ENCODE data around the gene TRMT61A. TPM values are rescaled to one million over a fixed set of nuclear protein-coding genes. Genes with fewer than 3 reads are reported as not detected.

TRMT61A gene
- total and polyA plus RNA-seq, 9 of the 15 experiments (the other 6 are each of a cell fraction or from before 2014, with no cell fraction given), result 0.10 to 24.8 (median 5.1) TPM

- TF ChIP-seq, protein P1, sequence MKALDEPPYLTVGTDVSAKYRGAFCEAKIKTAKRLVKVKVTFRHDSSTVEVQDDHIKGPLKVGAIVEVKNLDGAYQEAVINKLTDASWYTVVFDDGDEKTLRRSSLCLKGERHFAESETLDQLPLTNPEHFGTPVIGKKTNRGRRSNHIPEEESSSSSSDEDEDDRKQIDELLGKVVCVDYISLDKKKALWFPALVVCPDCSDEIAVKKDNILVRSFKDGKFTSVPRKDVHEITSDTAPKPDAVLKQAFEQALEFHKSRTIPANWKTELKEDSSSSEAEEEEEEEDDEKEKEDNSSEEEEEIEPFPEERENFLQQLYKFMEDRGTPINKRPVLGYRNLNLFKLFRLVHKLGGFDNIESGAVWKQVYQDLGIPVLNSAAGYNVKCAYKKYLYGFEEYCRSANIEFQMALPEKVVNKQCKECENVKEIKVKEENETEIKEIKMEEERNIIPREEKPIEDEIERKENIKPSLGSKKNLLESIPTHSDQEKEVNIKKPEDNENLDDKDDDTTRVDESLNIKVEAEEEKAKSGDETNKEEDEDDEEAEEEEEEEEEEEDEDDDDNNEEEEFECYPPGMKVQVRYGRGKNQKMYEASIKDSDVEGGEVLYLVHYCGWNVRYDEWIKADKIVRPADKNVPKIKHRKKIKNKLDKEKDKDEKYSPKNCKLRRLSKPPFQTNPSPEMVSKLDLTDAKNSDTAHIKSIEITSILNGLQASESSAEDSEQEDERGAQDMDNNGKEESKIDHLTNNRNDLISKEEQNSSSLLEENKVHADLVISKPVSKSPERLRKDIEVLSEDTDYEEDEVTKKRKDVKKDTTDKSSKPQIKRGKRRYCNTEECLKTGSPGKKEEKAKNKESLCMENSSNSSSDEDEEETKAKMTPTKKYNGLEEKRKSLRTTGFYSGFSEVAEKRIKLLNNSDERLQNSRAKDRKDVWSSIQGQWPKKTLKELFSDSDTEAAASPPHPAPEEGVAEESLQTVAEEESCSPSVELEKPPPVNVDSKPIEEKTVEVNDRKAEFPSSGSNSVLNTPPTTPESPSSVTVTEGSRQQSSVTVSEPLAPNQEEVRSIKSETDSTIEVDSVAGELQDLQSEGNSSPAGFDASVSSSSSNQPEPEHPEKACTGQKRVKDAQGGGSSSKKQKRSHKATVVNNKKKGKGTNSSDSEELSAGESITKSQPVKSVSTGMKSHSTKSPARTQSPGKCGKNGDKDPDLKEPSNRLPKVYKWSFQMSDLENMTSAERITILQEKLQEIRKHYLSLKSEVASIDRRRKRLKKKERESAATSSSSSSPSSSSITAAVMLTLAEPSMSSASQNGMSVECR (CRISPR knock-in tag; IDR thresholded peaks at IDR 0.05), result peak; percentile 96
- no peak for TF ChIP-seq KDM5B (IDR thresholded peaks at IDR 0.05; ENCODE audit: insufficient replicate concordance, low read depth, low read length)
- no peak for TF ChIP-seq NEUROD1 (IDR thresholded peaks at IDR 0.05; ENCODE audit: borderline replicate concordance, low read depth, low read length, partially characterized antibody)
- TF ChIP-seq ZNF696 (CRISPR knock-in tag; conservative IDR thresholded peaks at IDR 0.05), result no peak
- TF ChIP-seq ZNF143 (CRISPR knock-in tag; IDR thresholded peaks at IDR 0.05), result peak; percentile 64
- TF ChIP-seq NFE2L1 (tag; IDR thresholded peaks at IDR 0.05; ENCODE audit: borderline replicate concordance, low read depth), result no peak
- TF ChIP-seq, protein P2, sequence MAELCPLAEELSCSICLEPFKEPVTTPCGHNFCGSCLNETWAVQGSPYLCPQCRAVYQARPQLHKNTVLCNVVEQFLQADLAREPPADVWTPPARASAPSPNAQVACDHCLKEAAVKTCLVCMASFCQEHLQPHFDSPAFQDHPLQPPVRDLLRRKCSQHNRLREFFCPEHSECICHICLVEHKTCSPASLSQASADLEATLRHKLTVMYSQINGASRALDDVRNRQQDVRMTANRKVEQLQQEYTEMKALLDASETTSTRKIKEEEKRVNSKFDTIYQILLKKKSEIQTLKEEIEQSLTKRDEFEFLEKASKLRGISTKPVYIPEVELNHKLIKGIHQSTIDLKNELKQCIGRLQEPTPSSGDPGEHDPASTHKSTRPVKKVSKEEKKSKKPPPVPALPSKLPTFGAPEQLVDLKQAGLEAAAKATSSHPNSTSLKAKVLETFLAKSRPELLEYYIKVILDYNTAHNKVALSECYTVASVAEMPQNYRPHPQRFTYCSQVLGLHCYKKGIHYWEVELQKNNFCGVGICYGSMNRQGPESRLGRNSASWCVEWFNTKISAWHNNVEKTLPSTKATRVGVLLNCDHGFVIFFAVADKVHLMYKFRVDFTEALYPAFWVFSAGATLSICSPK (IDR thresholded peaks at IDR 0.05; ENCODE audit: borderline replicate concordance), result no peak
- TF ChIP-seq, protein P3, sequence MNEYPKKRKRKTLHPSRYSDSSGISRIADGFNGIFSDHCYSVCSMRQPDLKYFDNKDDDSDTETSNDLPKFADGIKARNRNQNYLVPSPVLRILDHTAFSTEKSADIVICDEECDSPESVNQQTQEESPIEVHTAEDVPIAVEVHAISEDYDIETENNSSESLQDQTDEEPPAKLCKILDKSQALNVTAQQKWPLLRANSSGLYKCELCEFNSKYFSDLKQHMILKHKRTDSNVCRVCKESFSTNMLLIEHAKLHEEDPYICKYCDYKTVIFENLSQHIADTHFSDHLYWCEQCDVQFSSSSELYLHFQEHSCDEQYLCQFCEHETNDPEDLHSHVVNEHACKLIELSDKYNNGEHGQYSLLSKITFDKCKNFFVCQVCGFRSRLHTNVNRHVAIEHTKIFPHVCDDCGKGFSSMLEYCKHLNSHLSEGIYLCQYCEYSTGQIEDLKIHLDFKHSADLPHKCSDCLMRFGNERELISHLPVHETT (CRISPR knock-in tag; conservative IDR thresholded peaks at IDR 0.05 in 1 of 2, IDR thresholded peaks at IDR 0.05 in 1 of 2), result peak in 1 of 2 experiments; percentile 45; a peak in 1 of 4 replicates
- no peak for TF ChIP-seq ZNF12 (CRISPR knock-in tag; IDR thresholded peaks at IDR 0.05)
- no peak for TF ChIP-seq BRCA1 (IDR thresholded peaks at IDR 0.05)
- no peak for TF ChIP-seq BRCA1 (CRISPR knock-in tag; IDR thresholded peaks at IDR 0.05)
- TF ChIP-seq FOXO4 (CRISPR knock-in tag; IDR thresholded peaks at IDR 0.05), result no peak
- peak; percentile 54 for TF ChIP-seq ZFX (CRISPR knock-in tag; IDR thresholded peaks at IDR 0.05)
- TF ChIP-seq BHLHE40 (IDR thresholded peaks at IDR 0.05; ENCODE audit: low read length), result peak; percentile 88
- no peak for TF ChIP-seq ZNF316 (IDR thresholded peaks at IDR 0.05)
- TF ChIP-seq HCFC1 (IDR thresholded peaks at IDR 0.05; ENCODE audit: low read depth, low read length), result peak; percentile 58
- TF ChIP-seq MYBL2 (IDR thresholded peaks at IDR 0.05; ENCODE audit: low read depth), result no peak
- TF ChIP-seq MYBL2 (CRISPR knock-in tag; IDR thresholded peaks at IDR 0.05; ENCODE audit: borderline replicate concordance), result no peak
- TF ChIP-seq CAMTA2 (CRISPR knock-in tag; conservative IDR thresholded peaks at IDR 0.05), result no peak
Measured at GRCh38 chr14:103528587-103529382, at the start of gene TRMT61A (continued).

Measured in K562 (cell line).